ENCODE results near the gene ERCC6L2. TPM values are rescaled to one million over a fixed set of nuclear protein-coding genes. Genes with fewer than 3 reads are reported as not detected.

Gene ERCC6L2, protein sequence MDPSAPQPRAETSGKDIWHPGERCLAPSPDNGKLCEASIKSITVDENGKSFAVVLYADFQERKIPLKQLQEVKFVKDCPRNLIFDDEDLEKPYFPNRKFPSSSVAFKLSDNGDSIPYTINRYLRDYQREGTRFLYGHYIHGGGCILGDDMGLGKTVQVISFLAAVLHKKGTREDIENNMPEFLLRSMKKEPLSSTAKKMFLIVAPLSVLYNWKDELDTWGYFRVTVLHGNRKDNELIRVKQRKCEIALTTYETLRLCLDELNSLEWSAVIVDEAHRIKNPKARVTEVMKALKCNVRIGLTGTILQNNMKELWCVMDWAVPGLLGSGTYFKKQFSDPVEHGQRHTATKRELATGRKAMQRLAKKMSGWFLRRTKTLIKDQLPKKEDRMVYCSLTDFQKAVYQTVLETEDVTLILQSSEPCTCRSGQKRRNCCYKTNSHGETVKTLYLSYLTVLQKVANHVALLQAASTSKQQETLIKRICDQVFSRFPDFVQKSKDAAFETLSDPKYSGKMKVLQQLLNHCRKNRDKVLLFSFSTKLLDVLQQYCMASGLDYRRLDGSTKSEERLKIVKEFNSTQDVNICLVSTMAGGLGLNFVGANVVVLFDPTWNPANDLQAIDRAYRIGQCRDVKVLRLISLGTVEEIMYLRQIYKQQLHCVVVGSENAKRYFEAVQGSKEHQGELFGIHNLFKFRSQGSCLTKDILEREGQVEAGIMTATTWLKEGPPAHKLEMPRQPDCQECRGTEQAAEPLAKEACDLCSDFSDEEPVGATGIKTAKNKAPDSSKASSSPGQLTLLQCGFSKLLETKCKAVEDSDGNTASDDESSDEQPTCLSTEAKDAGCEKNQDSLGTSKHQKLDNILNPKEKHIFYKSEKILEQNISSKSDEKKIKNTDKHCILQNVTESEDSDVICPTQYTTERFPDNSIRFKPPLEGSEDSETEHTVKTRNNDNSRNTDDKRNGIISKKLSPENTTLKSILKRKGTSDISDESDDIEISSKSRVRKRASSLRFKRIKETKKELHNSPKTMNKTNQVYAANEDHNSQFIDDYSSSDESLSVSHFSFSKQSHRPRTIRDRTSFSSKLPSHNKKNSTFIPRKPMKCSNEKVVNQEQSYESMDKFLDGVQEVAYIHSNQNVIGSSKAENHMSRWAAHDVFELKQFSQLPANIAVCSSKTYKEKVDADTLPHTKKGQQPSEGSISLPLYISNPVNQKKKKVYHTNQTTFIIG (N-terminal part only)
- total RNA-seq (ENCODE audit: insufficient read depth, low replicate concordance), result 80.9 TPM

DNA sequence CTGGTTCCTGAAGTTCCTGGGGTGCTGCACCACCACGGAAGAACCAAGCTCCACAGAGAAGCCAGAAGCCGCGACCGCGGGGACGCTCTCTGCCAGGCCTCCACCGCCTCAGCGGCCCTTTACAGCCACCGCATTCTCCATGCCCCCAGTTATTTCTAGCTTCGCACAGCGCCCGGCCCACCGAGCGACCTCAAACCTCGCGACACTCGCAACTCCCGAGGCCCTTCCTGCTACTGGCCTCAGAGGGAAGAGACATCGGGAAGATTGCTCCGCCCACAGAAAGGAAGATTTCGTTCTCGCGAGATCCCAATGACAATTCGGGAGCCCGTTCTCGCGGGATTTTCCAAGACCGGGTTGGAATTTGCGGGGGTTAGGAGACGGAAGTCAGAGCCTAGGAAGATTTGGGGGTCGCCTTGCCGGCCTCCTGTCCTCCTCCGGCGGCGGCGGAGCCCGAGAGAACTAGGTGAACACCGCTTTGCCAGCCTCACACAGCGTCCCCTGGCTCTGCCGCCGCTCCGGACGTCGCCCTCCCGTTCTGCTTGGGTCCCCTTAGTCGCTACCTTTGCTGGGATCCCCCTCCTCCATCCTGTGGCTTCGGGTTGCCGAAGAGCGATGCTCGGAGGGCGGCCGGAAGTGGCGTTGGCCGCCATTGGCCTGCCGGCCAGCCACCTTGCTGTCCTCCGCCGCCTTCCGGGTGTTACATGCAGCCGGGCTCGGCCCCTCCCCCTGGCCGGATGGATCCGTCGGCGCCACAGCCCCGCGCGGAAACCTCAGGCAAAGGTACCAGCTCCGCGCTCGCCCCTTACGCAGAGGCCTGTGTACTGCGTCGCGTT, at the start of gene ERCC6L2:
ERCC6L2 (plus strand) TSS at position 387 of the 833 bp plus-strand sequence; CDS start at position 735, 348 bp downstream.
- peak; percentile 99 for DNase-seq (ENCODE audit: low spot score)

DNA sequence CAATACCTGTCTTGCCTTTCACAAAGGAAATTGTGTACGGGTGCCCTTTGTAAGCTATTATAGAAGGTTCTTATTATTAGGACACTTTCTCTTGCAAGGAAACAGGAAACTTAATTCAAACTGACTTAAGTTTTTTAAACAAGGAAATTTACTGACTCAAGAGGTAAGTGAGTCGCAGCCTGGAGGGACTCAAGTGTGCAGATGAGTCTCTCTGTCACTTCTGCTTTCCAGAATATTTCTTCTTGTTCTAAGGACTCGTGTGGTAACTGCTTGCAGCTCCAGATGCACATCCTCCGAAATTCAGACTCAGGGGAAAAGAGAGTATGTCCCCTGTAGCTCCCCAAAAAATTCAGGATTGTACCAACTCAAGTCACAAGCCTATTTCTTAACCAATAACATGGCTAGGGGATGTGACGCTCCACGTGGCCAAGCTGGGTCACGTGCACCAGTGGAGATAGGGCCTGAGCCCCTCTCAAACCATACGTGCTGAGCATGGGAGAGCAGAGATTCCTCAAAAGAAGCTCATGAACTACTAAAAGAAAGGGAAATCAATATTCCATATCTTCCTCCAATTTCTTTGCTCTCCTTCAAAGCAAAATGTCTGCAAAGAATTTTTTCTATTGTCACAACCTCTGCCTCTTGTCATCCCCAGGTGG, 49.2 kb upstream of the ERCC6L2 start:
- DNase-seq (ENCODE audit: low spot score), result no peak

DNA sequence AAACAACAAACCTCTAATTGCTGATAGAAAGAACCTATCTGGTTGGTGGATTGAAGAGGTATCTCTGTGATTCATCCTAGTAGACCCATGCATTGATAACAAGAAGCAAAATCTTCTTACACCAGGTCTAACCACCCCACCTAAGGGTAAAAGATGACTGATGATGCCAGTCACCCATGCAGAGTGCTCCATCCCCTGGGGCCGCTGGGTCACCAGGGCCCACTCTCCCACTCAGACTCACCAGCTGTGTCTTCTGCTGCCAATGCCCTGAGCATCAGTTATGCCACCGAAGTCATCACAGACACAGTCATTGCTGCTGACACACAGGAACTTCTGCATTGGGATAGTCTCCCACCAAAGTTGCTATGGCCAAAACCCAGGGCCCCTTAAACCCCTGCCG, 44.7 kb upstream of the ERCC6L2 start:
- DNase-seq (ENCODE audit: low spot score), result no peak

DNA sequence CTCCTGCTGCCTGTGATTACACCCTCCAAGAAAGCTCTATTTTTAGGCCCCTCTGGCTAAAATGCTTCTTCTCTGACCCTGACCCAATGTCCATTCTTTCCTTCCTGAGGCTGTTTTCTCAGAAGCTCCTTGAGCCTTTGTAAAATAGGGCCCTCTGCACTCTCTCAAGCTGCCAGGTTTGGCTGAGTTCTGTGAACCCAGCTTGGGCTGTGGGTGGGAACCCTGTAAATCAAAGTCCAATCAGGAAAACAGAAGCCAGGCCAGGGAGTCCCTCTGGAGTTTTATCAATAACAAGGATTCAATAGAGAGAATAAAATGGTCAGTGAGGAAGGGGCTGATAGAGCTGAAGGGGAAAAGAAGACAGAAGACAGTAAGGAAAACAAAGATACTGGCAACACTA, 43.7 kb upstream of the ERCC6L2 start:
- peak; percentile 38 for DNase-seq (ENCODE audit: low spot score)

DNA sequence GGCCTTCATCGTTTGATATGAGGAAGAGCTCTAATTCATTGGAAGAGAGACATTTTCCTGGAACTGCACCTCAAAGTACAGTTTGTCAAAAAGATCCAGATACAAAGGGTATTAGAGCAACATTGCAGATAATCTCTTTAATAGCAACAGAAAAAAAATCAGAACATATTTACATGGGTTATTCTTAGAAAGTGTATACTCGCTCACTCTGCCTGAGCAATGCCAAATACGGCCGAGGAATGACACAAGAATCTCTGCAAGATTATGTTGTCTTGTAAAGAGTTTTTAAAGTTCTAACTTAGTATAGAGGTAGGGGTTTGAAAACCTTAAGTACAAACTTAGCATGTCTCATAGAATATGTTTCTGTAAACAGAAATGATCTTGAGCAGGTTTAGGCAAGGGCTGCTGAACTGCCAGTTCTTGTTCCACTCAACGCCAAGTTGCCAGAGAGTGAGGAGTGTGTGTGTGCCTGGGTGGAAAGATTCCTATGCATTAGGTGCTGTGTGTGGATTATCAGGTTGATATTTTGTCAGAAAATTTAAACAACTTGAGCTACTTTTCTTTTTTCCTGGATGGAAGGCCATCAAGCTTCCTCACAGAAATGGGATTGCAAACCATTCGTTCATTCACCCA, 41.8 kb upstream of the ERCC6L2 start:
- peak; percentile 91 for DNase-seq (ENCODE audit: low spot score)

DNA sequence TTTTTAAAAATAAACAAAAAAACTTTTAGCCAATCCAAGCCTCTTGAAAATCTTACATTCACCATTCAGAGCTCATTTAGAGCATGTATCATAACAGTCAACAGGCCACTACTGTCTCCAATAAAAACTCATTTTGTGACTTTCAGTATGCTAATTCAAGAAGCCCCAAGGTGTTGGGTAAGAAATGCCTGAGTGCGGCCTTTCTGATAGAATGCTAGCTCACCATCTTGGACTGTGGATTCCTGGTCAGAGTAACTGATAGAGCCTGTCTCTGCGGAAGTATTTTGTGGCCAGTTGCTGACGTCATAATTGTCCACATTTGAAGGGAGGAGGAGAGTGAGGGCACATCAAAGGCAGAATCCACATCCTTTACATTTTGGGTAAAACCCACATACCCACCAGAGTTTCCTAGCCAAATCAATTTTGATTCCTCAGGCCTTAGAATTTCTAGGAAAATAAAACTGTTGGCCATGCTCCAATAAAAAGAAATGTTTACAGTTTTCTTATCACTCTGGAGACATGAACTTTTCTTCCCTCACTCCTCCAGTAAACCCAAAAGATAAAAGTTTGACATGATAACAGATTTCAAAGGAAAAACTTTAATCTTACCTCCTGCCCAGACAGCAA, 41.1 kb upstream of the ERCC6L2 start:
- DNase-seq (ENCODE audit: low spot score), result peak; percentile 92

DNA sequence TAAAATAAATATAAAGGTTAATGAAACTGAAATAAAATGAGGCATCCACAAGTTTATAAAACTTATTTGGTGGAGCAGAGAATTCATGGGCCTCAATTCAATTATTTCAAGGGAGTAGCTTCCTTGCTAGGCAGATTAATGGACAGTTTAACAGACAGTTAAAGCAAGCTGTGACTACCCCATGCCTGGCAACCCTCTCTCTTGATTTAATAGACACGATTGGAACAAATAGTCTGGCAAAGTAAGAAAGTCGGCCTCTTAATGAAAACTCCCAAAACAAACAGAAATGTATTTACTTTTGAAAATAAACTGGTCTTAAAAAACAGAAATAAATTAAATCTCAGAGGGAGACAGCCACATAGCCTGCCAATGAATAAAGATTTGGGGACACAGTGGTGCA, 40.1 kb upstream of the ERCC6L2 start:
- DNase-seq (ENCODE audit: low spot score), result no peak

DNA sequence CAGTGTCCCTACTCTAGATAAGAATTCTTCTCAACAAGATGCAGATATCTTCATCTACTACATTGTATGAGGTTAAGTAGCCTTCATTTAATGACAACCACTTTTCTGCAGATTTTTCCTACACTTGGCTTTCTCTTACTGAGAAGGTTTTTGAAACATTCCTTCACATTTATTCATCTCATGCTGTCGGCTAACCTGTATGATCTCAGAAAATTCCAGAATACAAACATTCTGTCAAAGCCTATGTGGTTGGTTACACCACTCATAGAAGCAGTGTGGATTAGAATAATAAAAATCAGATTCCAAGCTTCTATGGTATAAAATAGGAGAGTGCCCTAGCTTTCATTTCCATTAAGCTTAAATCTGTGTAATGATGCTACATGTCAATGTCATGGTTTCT, 39.4 kb upstream of the ERCC6L2 start:
- DNase-seq (ENCODE audit: low spot score), result no peak

DNA sequence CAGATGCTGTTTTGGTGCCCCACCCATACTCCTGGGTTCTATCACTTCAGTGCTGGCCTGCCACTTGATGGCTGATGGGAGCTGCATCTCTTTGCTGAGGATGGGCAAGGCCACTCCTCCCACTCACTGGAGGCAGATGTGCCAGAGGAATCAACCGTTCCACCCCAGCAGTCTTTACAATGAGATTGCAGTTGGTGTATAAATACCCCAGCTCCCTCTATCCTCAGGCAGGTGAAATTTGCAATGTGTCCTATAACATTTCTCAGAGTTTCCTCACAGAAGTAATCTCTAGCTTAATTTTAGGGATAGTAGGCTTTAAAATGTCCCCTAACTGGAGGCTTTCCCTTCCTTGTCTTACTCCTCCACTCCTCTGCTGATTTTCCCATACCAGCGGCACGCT, 36.5 kb upstream of the ERCC6L2 start:
- DNase-seq (ENCODE audit: low spot score), result no peak

DNA sequence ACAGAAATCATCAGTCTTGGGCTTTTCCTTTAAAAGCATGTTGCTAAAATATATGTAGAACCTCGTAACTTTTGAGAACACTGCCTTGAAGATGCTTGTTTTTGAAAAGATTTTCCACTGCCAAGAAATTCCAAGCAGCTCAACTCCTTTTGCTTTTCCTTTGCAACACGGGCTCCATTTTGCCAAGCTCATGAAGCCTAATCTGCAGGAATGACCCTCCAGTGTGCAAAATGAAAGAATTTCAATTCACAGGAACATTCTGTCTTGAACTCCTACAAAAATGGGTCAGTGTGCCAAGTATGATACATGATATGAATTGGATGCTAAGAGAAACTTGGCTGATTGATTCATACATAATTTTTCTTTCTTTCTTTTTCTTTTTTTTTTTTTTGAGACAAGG, 35.4 kb upstream of the ERCC6L2 start:
- DNase-seq (ENCODE audit: low spot score), result peak; percentile 64

DNA sequence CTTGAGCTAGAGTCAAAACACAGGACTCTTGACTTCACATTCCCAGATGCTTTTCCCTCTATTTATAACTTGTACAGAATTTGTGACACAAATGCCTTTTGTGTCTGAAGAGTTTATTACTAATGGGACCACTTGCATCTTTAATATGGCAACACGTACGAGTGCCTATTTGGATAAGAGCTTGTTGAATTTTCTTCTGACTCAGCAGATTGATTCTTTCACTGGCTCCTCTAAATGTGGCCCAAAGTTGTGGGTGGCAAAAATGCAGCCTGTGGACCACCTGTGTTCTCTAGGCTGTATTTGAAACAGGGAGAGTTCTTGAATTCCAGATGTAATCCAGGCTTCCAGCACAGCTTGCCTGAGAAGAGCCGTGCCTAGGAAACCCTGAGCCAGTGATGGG, 34.1 kb upstream of the ERCC6L2 start:
- DNase-seq (ENCODE audit: low spot score), result no peak

DNA sequence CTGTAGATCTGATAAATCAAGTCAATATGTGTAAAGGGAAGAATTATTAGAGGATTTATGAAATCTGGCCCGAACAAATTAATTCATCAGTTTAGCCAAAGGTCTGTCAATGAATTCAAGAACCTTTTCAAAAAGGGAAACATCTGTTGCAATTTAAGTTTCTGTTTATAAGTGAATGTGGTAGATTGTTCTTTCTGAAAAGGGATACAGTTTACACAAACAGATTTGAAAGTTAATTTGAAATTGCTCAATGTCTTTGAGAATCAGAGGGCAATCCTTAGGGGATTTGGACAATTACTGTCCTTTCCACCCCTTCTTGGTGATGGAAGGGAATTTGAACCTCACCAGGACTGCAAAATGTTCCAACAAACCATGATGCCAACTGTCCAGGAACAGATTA, 29.7 kb upstream of the ERCC6L2 start:
- no peak for DNase-seq (ENCODE audit: low spot score)

DNA sequence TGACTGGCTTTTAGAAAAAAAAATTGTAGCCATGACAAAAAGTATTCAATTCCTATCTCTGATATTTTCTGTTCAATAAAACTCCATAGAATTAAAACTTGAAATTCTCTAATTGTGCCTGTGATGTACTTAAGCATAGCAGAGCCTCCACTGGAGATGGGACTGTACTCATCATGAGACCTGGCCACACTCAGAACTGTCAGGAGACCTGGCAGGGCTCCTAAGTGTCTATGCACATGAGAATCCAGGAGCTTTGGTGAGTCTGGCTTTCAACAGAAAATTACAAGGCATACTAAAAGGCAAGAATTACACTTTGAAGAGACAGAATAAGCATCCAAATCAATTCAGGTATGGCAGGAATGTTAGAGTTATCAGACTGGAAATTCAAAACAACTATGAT, 26.7 kb upstream of the ERCC6L2 start:
- DNase-seq (ENCODE audit: low spot score), result no peak

DNA sequence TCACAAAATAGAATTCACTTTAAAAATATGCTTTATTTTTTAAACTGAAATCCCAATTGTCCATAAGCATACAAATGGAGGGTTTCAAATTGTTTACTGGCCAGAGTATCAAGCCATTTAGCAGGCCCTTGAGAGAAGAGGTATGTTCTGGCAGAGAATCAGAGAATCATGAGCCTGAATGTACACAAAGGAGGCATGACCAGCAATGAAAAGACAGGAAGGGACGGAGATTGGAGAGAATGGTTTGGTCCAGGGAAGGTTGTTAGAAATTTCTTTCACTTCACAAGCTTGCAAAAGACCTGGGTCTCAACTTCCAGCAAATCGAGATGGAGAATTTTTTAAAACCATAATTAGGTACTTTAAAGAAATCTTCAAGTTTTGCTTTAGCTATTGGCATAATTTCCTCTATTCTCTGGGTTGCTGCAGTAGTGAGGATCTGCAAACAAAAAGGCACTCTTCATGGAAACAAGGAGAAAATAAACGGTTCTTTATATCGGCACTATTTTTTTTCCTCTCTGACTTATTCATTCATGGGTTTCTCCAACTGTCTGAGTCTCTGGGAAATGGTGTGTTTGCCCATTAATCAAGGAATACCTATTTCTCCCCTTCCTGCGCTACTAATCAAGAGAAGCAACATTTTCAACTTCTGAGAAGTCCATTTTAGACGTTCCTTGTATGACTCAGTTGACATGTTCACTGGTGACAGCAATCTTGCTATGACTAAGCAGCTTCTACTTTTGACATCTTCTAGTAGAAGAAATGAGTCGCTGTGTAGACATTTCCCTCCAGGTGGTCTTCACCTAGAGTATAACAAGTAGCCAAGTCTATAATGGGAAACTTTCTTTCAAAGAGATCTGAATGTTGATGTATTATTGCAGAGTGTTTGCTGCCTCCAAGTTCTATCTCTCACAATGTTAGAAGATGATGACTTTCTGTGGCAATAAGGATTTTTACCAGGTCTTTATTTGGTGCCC, 23.1 kb upstream of the ERCC6L2 start:
- DNase-seq (ENCODE audit: low spot score), result no peak

DNA sequence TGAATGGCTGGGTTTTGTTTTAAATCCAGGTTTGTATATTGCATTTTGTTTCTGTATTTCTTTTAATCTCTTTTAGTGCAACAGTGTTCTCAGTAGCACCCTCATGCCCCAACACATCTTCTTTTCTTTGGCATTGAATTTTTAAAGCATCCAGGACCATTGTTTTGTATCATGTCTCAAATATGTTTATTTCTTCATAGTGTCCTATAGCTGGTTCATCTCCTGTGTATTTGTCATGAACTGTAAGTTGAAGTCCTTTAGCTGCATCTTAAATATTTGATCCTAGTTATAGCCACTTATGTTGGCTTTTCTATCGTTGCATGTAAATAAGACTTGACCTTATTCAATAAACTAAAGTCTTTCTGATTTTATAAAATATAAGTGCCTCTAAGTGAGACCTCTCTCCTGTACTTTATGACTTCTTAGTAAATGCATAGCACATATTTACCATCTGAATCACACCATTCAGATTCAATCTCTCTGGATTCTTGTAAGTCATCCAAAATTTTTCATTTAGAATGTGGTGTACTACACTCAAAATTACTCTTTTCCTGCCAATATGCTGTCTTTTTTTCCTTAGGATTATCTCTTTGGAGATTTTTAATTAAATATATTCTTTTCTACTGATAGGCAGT, 21.0 kb upstream of the ERCC6L2 start:
- peak; percentile 86 for DNase-seq (ENCODE audit: low spot score)

DNA sequence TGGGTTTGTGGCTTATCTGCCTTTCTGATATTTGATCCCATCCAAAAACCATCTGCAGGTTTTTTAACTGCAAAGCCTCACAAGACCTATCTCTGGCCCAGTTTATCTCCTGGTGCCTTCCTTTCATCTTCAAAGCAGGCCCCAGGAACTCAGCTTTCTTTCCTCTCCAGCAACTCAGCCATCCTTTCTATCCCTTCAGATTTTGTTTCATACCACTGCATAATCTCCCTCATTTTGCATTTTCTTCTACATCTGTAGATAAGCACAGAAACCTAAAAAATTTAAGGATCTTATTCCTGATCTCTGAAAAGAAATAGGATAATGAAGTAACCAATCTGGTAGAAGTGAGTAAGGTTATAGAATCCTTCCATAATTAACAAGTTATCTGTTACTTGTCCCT, 19.5 kb upstream of the ERCC6L2 start:
- peak; percentile 97 for DNase-seq (ENCODE audit: low spot score)

DNA sequence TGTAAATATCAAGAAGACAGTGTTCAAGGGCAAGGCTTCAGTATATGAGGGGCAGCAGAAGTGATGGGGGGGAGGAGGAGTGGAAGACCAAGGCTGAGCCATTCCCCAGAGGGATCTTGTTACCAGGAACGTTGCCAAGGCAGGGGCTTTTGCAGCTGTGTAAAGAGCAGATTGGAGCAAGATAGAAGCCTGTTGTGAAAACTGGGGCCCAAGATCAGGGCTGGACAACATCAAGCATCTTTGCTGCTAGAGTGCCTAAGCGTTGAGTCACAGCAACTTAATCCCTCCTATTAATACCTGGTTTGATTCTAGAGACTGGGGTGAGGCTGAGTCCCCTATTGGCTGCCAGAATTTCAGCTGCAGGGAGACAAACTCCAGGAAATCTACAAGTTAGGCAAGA, 18.4 kb upstream of the ERCC6L2 start:
- peak; percentile 99 for DNase-seq (ENCODE audit: low spot score)

DNA sequence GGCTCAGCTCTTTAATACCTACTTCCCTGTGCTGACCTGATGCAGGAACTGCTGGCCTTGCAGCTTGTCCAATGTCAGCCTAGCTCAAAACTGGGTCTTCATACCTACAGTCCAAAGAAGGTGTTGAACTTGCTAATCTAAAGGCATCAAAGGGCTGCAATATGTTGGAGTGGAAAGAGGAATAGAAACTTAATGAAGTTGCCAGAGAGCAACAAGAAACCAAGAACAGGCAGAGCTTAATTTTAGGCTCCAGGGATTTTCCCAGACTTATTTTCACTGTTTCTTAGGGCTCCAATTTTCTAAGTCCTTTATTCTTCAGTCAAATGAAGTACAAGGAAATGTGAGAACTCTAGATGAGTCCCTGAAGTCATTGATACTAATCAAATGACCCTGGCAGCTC, 17.6 kb upstream of the ERCC6L2 start:
- DNase-seq (ENCODE audit: low spot score), result peak; percentile 69
